Hematopoietic multipotent progenitor cell treated with erythropoietin and hydrocortisone succinate and interleukin-3 and kit ligand, for 4 days (in vitro differentiated cells): ENCODE data around the gene PIK3C2B.

Source experiments
- DNase-seq: peaks from one replicate; pipeline ENCODE4 v3.0.0-alpha.2; 2015

The PIK3C2B gene

DNA sequence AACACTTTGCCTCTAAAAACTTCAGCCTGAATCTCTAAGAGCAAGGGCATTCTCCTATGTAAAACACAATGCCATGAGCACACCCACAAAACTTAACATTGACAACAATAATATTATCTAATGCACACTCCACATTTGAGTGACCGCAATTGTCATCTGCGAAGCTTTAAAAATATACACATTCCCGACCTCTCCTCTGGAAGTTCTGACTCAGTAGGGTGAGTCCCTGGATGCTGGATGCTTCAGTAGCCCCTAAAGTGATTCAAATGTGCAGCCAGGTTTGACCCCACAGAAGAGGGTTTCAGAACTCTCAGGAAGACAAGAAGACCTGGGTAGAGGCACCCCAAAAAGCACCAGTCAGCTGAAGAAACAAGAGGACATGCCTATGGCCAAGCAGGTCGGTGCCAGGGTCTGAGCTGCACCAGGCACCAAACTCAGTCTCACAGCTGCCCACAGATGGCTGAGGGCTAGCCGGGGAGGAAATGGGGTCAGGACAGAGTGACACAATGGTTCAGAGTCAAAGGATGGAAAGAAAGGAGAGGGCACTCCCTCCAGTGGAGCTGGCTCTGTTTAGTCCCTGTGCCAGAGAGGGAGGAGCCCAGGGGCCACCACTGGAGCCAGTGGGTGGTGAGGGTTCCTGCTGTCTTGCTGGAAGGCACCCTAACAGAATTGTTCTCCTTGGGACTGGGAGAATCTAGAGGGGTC is 17.4 kb downstream of the PIK3C2B start:
- no peak for DNase-seq

DNA sequence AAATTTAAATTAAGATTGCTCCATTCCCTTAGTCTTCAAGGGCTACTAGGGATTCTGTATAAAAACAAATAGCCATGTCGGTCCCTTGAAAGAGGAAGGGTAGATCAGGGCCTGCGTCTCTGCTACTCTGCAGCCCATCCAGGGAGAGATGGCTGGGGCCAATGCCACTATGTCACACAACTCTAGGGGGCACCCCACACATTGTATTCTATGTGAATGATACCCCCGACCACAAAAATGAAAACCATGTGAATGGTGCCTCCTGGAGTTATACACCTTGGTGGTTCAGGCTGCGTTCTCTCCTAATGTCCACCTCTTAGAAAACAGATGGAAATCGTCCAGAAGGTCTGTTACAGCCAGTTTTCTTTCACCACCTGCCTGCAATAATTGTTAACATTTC is 18.0 kb downstream of the PIK3C2B start:
- no peak for DNase-seq

DNA sequence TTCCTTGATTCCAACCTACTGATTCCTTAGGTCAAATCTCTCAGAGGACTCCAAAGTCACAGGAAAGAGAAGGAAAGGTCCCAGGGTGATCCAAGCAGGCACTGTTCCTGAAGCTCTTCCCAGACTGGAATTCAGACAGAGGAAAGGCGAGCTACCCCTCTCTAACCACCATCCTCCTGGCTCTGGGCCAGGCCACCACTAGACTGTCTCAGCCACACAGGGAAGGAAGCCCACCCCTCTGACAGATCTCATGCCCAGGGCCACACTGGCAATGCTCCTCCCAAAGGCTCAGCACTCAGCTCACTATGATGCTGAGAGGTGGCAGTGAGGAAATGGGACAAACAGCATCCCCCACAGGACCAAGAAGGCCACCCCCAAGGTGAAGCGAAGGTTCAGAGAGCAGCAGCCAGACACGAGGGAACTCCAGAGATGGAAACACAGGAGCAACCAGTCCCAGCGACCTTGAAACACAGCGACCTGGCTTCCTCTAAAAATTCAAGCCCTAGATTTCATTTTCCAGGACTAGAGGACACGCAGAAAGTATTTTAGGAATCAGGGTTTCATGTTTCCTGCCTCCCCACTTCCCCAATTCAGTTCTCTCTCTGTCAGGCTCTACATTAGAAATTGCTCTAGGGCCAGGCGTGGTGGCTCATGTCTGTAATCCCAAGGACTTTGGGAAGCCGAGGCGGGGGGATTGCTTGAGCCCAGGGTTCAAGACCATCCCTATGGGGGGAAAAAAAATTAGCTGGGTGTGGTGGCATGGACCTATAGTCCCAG is 18.8 kb downstream of the PIK3C2B start:
- DNase-seq = no peak

DNA sequence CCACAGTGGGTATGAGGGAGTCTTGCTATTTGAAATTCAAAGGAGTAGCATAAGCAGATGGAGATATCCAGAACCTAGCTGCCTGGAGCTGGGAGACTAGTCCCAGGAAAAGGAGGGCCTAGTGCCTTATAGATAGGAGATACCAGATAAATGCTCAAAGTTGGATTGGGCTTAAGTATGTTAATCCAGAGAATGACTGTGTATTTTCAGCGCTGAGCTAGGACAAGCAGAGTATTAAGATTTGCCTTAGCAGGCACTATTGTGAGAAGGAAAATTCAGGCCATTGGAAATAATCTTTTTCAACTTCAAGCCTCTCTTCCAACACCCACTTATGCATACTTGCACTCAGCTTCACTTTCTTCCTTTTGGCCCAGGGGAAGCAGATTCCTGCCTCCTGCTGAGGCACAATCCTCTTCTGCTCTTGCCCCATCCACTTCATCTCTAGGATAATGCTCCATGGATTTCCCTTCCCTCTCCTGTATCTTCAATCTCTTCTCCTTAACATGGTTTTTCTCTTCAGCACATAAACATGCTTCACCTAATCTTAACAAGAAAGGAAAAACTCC is 21.1 kb downstream of the PIK3C2B start:
- no peak for DNase-seq

GRCh38 chr1:204472660-204473059 is 21.9 kb downstream of the PIK3C2B start:
- no peak for DNase-seq

GRCh38 chr1:204471687-204472086 is 22.9 kb downstream of the PIK3C2B start:
- DNase-seq = no peak

DNA sequence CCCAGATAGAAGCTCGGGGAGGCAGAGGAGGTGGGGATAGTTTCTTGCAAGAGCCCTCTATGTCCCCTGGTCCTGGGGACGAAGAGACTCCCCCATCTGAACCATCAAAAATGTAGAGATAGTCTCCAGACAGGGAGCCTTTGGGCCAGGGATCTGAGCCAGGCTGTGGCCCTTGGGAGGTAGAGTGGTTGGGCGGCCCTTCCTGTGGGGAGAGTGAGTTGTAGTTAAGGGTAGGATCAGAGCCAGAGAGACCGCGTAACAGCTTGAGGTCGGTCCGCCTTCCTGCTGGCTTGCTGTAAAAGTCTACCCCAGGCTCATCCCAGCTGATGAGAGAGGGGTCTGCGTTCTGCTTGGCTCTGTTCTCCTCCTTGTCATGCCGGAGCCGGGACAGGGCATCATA is 25.3 kb downstream of the PIK3C2B start:
- no peak for DNase-seq

DNA sequence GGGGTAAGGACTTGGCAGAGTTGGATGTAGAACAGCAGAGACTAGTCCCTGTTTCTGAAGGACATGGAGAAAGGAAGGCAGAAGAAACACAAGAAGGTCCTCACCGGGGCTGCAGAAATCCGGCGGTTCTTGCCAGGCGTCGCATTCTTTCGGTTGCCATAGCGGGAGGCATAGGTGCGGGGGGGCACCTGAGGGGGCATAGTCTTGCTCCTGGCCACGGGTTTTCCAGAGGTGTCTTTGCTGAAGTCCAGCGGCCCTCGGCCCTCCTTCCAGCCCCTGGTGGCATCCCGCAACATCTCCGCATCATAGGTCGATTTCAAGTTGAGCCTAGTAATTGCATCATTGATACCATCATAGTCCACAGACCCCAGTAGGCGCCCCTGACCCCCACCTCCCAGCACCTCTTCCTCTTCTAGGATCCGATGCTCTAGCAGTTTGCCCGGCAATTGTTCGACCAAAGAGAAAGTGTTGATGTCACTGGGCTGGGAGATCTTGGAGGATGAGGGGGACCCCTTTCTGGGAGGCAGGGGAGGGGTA is 25.8 kb downstream of the PIK3C2B start:
- no peak for DNase-seq

DNA sequence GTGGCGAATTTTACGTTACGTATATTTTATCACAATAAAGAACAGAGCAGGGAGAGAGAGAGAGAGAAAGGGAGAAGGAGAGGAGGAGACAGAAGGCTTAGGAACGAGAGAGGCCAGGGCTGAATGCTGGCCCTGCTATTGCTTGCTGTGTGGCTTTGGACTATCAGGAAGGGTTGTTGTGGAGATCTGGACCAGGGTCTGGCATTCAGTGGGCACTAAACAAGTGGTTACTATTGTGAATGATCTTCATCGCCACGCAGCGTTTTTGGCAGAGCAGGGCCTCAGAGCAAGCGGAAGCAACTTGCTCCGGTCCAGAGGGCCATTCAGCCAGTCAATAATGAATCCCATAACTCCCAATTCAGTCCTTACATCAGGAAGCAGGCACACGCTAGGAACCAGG is 26.4 kb downstream of the PIK3C2B start:
- no peak for DNase-seq

DNA sequence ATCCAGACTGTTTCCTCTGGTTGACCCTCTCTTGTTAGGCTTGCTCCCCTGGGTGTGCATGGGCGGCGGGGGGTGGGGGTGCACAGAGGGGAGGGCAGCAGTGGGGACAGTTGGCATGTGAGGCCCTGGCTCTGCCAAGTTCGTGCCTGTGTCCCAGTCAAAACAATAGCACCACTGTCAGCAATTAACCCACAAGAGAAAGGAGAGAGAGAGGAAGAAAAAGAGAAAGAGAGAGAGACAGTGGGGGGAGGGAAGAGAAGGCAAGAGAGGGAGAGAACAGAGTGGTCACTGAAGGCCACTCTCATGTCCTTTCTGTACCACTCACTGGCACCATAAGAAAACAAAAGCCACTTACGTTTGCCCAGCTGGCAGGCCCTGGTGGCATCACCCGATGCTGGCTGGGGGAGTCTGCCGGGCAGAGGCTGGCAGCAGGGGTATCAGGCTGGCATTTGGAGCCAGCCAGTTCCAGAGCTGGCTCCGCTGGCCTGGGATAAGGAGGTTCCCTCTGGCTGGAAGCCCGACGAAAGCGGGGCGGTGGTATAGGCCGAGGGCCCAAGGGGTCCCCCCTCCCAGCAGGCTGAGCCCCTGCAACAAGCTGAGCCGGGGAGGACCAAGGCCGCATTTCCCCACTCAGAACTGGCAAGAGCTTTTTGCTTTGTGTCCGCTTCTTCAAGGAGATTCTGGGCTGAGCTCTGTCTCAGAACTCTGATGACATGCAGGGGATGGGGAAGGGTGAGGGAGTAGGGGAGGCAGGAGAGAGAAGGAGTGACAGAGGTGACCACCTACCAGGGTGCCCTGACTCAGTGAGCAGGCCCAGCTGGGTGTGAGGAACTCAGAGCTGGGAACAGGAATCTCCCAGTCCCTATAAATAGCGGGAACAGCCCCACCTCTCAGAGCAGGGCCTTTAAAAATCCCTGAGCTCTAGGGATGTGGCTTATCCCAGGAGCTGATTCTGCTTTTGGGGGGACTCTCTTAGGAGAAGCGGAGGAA is 27.9 kb downstream of the PIK3C2B start:
- no peak for DNase-seq

- DNase-seq = peak; percentile 85
These were observed 28.8 kb downstream of the PIK3C2B start for GRCh38 chr1:204465546-204466415.

GRCh38 chr1:204464701-204465100 is 29.9 kb downstream of the PIK3C2B start:
- no peak for DNase-seq

- no peak for DNase-seq
These were observed 30.4 kb downstream of the PIK3C2B start for GRCh38 chr1:204464187-204464631.

DNA sequence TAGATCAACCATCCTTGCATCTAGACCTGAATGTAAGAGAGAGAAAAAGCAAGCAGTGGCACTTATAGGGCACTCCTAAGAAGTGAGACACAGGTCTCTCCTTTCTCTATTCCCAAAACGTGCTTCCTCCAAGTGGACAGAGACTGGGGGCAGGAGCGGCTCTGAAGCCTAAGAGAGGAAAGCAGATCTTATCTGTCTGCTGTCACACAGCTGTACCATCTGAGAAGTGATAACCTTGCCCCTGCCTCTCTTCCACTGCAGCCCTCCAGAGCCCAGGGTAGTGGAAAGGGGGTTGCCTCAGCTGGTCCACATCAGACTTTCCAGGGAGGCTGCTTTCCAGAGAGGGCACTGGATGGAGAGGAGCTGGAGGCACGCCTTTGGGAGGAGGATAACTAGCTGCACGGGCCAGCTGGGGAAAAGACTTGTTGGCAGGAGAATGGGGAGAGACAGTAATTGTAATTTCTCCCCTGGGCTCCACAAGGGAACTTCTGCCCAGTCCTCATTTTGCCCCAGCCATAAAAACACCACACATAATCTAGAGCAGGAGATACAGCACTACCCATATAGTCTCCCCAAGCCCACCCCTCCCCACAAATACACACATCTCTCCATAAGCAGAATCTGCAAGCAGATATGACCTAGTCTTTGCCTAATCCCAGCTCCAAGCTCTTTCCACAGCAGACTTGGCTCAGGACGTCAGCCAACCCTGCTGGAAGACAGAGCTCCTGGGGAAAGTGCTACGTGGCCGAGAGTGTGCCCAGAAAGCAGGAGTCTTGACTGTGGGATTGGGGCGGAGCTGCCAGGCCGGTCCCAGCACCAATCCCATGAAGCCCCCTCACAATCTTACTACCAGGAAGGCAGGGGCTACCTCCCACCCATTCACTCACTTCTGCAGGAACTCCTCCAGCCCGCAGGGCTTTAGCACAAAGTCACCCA is 31.2 kb downstream of the PIK3C2B start:
- DNase-seq = no peak

GRCh38 chr1:204462229-204462561 is 32.4 kb downstream of the PIK3C2B start:
- DNase-seq = peak; percentile 25

DNA sequence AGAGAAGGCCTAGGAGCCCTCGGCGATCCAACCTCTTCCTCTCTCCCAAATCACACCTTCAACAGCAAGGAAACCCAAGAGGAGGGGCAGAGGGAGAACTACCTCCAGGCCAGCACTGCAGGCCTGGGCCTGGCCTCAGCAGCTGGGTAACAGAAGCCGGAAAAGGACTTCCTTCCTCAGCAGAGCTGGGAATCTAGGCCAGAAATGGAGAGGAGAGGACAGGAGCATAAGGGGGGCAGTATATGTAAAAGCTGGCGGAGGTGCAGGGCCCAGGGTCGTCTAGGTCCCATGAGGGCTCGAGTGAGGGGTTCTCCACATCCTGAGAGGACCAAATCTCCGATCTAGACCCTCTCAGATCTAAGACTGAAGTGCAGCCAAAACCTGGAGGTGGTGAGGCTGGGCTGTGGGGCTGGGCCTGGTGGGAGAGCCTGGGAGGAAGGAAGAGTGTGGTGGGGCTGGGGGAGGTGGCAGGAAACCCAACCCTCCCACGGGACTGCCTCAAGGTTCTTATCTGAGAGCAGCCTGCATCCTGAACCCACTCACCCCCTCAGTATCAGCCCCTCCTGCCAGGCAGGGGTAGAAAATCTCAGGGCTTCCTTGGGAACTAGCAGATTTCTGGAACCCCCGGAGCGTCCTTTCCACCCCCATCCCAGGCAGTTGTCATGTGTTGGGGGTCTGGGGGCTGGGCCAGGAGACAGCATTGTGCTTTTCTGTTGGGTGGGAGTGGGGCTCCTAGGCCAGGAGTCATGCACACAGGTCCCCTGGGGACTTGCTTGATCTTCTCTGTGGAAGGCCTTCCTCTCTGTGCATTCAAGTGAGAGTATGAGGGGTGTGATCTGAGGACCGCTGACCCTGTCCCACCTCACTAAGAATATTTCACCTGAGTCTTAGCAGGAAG is 33.0 kb downstream of the PIK3C2B start:
- DNase-seq = peak; percentile 94

- DNase-seq = no peak
These were observed 34.3 kb downstream of the PIK3C2B start for GRCh38 chr1:204460346-204460745.

- DNase-seq = peak; percentile 33
These were observed 34.9 kb downstream of the PIK3C2B start for GRCh38 chr1:204459706-204460105.

- no peak for DNase-seq
These were observed 36.9 kb downstream of the PIK3C2B start for GRCh38 chr1:204457666-204458065.
